ENCODE results near the gene IQSEC3.
"Not testable (repeated sequence)": the region's sequence is repeated elsewhere in the genome, so short reads cannot be mapped to it uniquely, and the experiment has no call there.

IQSEC3 gene

GRCh38 chr12:74420-75190 lies 8.0 kb downstream of the IQSEC3 start:
- not testable (repeated sequence) for H3K4me2 ChIP-seq (ENCODE audit: low read length); H3K36me3 ChIP-seq (replicated peaks; ENCODE audit: low read depth, low read length); H3K9ac ChIP-seq (ENCODE audit: low read length)

DNA sequence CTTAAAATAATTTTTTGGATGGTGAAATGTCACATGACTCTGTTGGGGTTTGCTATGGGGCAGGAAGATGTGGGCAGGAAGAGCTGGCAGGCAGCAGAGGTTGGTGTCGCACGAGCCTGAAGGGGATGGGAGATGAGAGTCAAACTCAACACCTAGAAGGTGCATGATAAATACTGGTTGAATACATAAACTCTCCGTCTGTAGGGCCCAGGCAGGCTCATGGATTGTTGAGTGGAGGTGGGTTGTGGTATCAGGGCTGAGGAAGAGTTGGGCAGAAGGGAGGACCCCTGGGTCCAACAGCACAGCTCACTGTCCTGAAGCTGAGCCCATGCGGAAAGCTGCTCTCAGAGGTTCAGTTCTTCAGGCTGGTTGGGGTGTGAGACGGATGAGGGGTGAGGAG lies 9.0 kb downstream of the IQSEC3 start:
- not testable (repeated sequence) for H3K27me3 ChIP-seq (ENCODE audit: low read depth, low read length); H3K27ac ChIP-seq (ENCODE audit: low read length)

More at GRCh38 chr12:74420-75190, 8.0 kb downstream of the IQSEC3 start:
- H3K27me3 ChIP-seq (ENCODE audit: low read depth, low read length): peaks cover 12% of the 10 kb centered on the region
- not testable (repeated sequence) for H3K4me3 ChIP-seq (ENCODE audit: low read length); H3K4me1 ChIP-seq (ENCODE audit: low read length); H3K79me2 ChIP-seq (ENCODE audit: low read length); H3K9me3 ChIP-seq (ENCODE audit: insufficient read depth, low read length); H4K20me1 ChIP-seq (ENCODE audit: insufficient read depth, low read length); H3K27ac ChIP-seq (ENCODE audit: low read length); H2AFZ ChIP-seq (ENCODE audit: low read depth, low read length)

DNA sequence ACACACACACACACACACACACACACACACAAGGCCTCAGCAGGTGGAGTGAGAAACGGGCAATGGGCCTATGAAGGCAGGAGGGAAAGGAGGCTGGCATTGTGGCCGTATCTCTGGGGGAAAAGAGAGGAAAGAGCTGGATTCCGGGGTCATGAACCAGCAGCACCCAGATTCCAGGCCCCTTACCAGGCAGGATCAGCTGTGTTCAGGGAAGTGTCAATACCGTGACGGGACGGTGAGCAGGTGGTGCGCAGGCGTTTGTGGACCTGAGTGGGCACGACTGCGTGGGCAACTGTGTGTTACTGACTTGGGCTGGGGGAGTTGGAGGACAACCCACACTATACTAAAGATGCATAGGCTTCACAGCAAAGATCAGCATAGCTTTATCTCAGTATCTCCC lies 9.5 kb downstream of the IQSEC3 start:
- H3K27ac ChIP-seq (ENCODE audit: low read length); H3K27me3 ChIP-seq (ENCODE audit: low read depth, low read length); H2AFZ ChIP-seq (ENCODE audit: low read depth, low read length); H4K20me1 ChIP-seq (ENCODE audit: insufficient read depth, low read length); H3K4me2 ChIP-seq (ENCODE audit: low read length); H3K36me3 ChIP-seq (replicated peaks; ENCODE audit: low read depth, low read length); H3K9me3 ChIP-seq (ENCODE audit: insufficient read depth, low read length); H3K9ac ChIP-seq (ENCODE audit: low read length); H3K4me1 ChIP-seq (ENCODE audit: low read length); H3K79me2 ChIP-seq (ENCODE audit: low read length); H3K4me3 ChIP-seq (ENCODE audit: low read length): not testable (repeated sequence)

More for the DNA sequence above, 9.0 kb downstream of the IQSEC3 start:
- H3K36me3 ChIP-seq (replicated peaks; ENCODE audit: low read depth, low read length); H3K4me2 ChIP-seq (ENCODE audit: low read length); H3K79me2 ChIP-seq (ENCODE audit: low read length); H3K4me3 ChIP-seq (ENCODE audit: low read length); H3K4me1 ChIP-seq (ENCODE audit: low read length); H3K9ac ChIP-seq (ENCODE audit: low read length); H4K20me1 ChIP-seq (ENCODE audit: insufficient read depth, low read length); H2AFZ ChIP-seq (ENCODE audit: low read depth, low read length); H3K9me3 ChIP-seq (ENCODE audit: insufficient read depth, low read length): not testable (repeated sequence)

GRCh38 chr12:76551-76950 lies 10.0 kb downstream of the IQSEC3 start:
- H3K9me3 ChIP-seq (ENCODE audit: insufficient read depth, low read length); H3K4me2 ChIP-seq (ENCODE audit: low read length); H3K9ac ChIP-seq (ENCODE audit: low read length); H3K79me2 ChIP-seq (ENCODE audit: low read length); H3K4me1 ChIP-seq (ENCODE audit: low read length); H3K27ac ChIP-seq (ENCODE audit: low read length); H3K36me3 ChIP-seq (replicated peaks; ENCODE audit: low read depth, low read length); H3K4me3 ChIP-seq (ENCODE audit: low read length); H4K20me1 ChIP-seq (ENCODE audit: insufficient read depth, low read length); H2AFZ ChIP-seq (ENCODE audit: low read depth, low read length): not testable (repeated sequence)
- H3K27me3 ChIP-seq (ENCODE audit: low read depth, low read length): peaks cover 14% of the 10 kb centered on the region; the same call in 1 of the 2 replicates

- H4K20me1 ChIP-seq (ENCODE audit: insufficient read depth, low read length); H3K36me3 ChIP-seq (replicated peaks; ENCODE audit: low read depth, low read length); H3K79me2 ChIP-seq (ENCODE audit: low read length); H3K9me3 ChIP-seq (ENCODE audit: insufficient read depth, low read length); H2AFZ ChIP-seq (ENCODE audit: low read depth, low read length); H3K27ac ChIP-seq (ENCODE audit: low read length); H3K4me3 ChIP-seq (ENCODE audit: low read length); H3K4me1 ChIP-seq (ENCODE audit: low read length); H3K9ac ChIP-seq (ENCODE audit: low read length); H3K4me2 ChIP-seq (ENCODE audit: low read length): not testable (repeated sequence)
- peaks cover 18% of the 10 kb centered on the region; the same call in 1 of the 2 replicates for H3K27me3 ChIP-seq (ENCODE audit: low read depth, low read length)
Observed at GRCh38 chr12:77101-77719, 10.6 kb downstream of the IQSEC3 start.

GRCh38 chr12:77769-78383 lies 11.3 kb downstream of the IQSEC3 start:
- peaks cover 22% of the 10 kb centered on the region; the same call in 1 of the 2 replicates for H3K27me3 ChIP-seq (ENCODE audit: low read depth, low read length)
- H3K79me2 ChIP-seq (ENCODE audit: low read length); H3K4me1 ChIP-seq (ENCODE audit: low read length); H3K4me2 ChIP-seq (ENCODE audit: low read length); H4K20me1 ChIP-seq (ENCODE audit: insufficient read depth, low read length); H3K9ac ChIP-seq (ENCODE audit: low read length); H3K27ac ChIP-seq (ENCODE audit: low read length); H2AFZ ChIP-seq (ENCODE audit: low read depth, low read length); H3K9me3 ChIP-seq (ENCODE audit: insufficient read depth, low read length); H3K36me3 ChIP-seq (replicated peaks; ENCODE audit: low read depth, low read length); H3K4me3 ChIP-seq (ENCODE audit: low read length): not testable (repeated sequence)

Data from OCI-LY3 (cell line).